ENCODE results near the gene YWHAG. TPM values are rescaled to one million over a fixed set of nuclear protein-coding genes. Genes with fewer than 3 reads are reported as not detected.
"Not testable (repeated sequence)": the region's sequence is repeated elsewhere in the genome, so short reads cannot be mapped to it uniquely, and the experiment has no call there.

YWHAG gene
- total RNA-seq, 1 experiment from 2014 or later = 63.4 TPM

DNA sequence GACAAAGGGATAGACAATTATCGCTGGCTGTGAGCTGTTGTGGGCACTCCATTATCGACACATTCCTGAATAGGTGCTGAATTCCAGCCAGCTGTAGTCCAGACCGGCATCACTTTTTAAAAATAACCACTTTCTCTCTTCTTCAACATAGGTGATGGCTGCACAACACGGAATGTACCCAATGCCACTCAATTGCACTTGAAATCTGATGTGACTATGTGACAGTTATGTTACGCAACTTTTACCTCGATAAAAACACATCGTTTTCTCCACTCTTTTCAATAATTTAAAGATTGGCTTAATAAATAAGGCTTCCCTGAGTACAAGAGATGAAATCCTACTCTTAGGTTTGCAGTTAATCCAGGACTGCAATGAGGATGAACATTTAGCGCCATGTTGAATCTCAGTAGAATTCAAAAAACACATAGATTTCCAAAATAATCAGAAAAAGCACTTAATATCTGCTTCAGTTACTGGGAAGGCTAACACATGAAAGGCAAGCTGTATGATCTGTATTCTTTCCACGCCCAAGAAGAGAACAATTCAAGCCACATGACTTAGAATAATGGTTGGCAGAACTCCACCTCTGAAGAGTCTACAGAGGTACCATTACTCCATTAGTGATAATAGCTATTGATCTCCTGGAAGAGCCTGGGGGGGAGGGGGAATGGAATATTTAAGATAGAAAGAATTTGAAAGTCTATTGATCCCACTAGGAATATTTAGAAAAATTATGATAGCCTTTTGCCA is 3.6 kb downstream of the YWHAG start:
- in situ Hi-C loops (cut with HindIII; ENCODE audit: low pct_unique_long_range_greater_than_20kb, low sequenced_read_pairs) = no loop called here
- DNase-seq (ENCODE audit: low read depth) = no peak

DNA sequence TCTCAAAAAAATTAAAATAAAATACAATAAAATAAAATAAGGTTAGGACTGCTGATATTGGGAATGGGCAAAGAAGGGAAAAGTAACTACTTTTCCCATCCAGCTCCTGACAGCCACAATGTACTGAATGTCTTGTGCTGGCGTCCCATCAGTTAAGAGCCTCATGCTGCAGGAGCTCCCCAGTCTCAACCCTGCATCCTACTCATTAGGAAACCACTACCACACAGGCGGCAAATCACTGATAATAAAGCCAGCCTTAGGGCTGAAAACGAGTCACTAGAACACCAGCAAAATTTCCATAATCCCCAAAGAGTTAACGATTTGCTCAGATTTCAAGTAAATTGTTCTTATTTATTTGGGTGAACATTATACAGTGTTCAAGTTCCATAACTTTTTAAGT is 4.3 kb downstream of the YWHAG start:
- DNase-seq (ENCODE audit: low read depth) = no peak
- in situ Hi-C loops (cut with HindIII; ENCODE audit: low pct_unique_long_range_greater_than_20kb, low sequenced_read_pairs) = no loop called here

DNA sequence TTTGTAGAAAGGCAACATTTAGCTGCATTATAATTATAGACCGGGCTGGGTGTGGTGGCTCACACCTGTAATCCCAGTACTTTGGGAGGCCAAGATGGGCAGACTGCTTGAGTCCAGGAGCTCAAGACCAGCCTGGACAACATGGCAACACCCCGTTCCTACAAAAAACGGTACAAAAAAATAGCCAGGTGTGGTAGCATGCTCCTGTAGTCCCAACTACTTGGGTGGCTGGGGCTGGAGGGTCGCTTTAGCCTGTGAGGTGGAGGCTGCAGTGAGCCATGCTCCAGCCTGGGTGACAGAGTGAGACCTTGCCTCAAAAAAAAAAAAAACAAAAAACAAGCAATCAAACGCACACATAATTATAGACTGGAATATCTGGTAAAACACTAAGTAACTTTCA is 5.0 kb downstream of the YWHAG start:
- no peak for DNase-seq (ENCODE audit: low read depth)
- in situ Hi-C loops (cut with HindIII; ENCODE audit: low pct_unique_long_range_greater_than_20kb, low sequenced_read_pairs) = no loop called here

DNA sequence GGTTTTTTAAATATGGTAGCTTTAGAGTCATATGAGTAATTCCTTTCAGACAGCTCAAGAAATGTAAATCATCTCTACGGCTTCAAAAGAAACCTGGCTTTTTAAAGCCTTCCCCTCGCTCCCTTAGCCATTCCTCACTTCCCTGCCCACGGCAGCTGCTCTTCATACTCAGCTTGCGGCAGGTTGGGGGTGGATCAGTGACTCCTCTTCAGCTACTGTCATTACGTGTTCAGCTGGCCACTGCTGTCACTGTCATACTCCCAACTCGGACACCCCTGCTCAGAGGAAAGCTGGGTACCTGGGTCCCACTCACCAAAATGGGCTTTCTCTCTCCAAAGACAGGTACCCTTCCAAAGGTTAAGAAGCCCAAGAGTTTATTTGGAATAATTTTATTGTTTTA is 6.6 kb downstream of the YWHAG start:
- DNase-seq (ENCODE audit: low read depth) = no peak
- in situ Hi-C loops (cut with HindIII; ENCODE audit: low pct_unique_long_range_greater_than_20kb, low sequenced_read_pairs) = no loop called here

DNA sequence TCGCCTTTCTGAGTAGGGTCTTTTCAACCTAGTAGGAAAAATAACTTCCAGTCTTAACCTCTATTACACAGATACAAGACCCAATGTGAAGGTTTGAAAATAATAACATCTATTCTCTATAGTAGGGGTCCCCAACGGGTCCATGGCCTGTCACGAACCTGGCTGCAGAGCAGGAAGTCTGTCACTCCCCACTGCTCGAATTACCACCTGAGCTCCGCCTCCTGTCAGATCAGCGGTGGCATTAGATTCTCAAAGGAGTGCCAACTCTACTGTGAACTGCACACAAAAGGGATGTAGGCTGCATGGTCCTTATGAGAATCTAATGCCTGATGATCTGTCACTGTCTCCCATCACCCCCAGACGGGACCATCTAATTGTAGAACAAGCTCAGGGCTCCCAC is 7.4 kb downstream of the YWHAG start:
- in situ Hi-C loops (cut with HindIII; ENCODE audit: low pct_unique_long_range_greater_than_20kb, low sequenced_read_pairs) = no loop called here
- DNase-seq (ENCODE audit: low read depth) = no peak

DNA sequence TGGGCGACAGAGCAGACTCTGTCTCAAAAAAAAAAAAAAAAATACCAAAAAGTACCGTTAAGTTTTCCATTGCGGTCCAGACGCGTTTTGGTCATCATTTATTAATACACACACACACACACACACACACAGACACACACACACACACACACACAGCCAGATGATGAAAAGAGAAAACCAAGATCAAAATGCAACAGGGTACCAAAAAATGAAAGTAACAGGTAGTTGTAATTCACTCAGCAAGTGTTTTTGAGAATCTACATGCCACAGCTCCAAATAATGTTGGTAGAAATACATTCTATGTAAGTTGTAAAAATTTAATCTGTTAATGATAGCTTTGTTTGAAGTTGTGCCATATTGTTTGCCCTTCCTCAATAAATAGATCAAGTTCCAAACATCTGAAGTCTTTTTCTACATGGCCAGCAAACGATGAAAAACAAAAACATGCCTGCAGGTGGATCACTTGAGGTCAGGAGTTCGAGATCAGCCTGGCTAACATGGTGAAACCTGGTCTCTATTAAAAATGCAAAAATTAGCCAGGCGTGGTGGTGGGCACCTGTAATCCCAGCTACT is 9.4 kb downstream of the YWHAG start:
- no peak for DNase-seq (ENCODE audit: low read depth)
- in situ Hi-C loops (cut with HindIII; ENCODE audit: low pct_unique_long_range_greater_than_20kb, low sequenced_read_pairs) = no loop called here

DNA sequence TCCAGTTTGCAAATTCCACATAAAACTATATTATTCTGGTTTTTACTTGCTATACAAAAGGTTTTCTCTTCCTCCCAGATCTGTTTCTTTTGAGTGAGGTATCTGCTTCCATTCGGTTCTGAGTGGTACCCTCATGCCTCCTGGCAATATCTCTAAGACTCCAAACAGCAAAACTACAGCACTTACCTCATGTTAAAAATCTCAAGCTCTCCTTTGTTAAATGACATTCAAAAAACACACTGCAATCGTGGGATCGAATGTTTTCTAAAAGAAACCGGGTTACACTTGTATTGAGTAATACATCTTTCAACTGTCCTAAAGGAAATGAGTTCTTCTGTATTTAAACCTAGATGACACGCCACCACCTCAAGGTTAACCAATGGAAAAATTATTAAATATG is 11.1 kb downstream of the YWHAG start:
- in situ Hi-C loops (cut with HindIII; ENCODE audit: low pct_unique_long_range_greater_than_20kb, low sequenced_read_pairs) = no loop called here
- DNase-seq (ENCODE audit: low read depth) = no peak

DNA sequence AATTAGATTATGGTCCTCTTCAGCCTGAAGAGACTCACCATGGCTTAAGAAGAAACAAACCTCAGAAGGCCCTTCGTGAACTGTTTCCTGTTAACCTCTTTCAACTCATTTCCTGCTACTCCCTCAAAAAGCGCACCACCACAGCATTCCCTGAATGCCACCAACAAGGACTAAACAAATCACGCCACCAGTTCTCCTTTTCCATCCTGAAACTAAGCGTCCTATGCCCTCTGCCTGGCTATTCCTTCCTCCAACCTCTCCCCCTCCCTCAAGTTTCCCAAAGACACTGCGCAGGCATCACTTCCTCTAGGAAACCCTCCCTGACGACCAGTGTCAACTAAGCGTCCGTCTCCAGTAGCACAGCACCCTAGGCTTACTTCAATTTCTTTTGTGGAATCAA is 12.0 kb downstream of the YWHAG start:
- DNase-seq (ENCODE audit: low read depth) = no peak
- in situ Hi-C loops (cut with HindIII; ENCODE audit: low pct_unique_long_range_greater_than_20kb, low sequenced_read_pairs) = no loop called here

DNA sequence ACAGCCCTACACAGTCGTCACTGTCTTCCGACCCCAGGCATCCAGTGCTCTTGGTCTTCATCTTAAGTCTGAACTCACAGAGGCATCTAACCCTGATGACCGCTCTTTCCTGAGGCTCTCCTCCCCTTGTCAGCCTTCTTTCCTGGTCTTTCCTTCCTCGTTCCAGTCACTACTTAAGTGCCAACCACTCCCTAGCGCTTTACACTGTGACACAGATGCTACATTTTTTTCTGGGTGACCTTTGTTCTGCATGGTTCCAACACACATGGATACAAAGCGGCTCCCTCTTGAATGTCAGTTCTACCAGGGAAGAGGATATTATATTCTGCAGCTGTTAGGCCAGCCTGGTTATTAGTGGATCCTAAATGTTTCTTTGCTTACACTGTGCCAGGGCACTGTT is 12.7 kb downstream of the YWHAG start:
- in situ Hi-C loops (cut with HindIII; ENCODE audit: low pct_unique_long_range_greater_than_20kb, low sequenced_read_pairs) = no loop called here

DNA sequence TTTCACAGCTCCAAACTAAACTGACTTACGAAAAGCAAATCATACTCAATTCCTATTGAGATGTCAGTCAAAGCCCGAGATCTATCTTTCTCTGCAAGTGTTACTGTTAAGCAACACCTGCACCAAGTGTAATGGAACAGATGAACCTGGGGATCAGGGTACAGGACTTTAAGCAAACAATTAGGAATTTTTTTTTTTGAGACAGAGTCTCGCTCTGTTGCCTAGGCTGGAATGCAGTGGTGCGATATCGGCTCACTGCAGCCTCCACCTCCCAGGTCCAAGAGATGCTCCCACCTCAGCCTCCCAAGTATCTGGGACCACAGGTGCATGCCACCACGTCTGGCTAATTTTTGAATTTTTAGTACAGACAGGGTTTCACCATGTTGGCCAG is 14.9 kb downstream of the YWHAG start:
- in situ Hi-C loops (cut with HindIII; ENCODE audit: low pct_unique_long_range_greater_than_20kb, low sequenced_read_pairs) = no loop called here
- no peak for DNase-seq (ENCODE audit: low read depth)

More for the DNA sequence above, 12.7 kb downstream of the YWHAG start:
- no peak for DNase-seq (ENCODE audit: low read depth)

DNA sequence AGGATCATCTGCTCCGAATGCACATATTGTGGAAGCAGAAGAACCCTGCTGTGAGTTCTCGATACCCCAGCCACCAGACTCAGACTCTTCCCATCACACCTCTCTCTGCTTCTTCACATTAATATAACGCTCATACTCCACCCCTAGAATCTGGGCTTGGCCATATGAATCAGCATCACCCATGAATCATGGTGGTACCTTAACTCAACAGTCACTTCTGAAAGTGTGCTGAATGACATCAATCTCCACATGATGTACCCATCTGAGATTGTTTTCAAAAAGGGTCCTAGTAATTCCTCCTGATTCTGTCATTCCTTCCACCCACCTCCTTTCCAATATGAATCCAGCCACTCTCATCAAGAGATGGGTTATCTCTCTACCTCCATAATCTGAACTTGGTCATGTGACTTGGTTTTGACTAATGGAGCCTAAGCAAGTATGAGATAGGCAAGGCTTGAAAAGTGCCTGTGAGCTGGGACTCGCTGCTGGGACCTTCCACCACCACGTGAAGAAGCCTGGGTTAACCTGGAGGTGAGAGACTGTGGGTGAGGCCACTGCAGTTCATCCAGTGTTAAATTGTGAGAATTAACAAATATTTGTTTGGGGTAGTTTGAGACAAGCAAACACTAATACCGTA is 15.4 kb downstream of the YWHAG start:
- DNase-seq (ENCODE audit: low read depth) = no peak
- in situ Hi-C loops (cut with HindIII; ENCODE audit: low pct_unique_long_range_greater_than_20kb, low sequenced_read_pairs) = no loop called here

DNA sequence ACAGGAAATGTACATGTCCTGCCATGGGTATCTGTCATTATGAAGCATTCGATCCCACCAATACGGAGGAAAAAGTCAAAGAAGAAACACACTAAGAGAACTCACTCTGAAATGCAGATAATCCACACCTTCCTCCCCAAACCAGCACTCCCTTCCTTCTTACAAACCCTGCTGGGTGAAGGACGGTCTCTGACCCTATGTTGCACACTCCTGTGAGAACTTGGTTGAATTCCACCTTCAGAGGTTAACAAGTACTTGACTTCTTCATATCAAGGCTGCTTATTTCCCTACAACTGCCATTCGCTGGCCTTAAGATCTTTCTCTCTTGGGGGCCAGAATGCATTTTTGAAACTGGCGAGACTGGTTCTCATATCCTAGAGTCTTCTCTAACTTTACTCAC is 16.6 kb downstream of the YWHAG start:
- DNase-seq (ENCODE audit: low read depth) = no peak
- in situ Hi-C loops (cut with HindIII; ENCODE audit: low pct_unique_long_range_greater_than_20kb, low sequenced_read_pairs) = no loop called here

DNA sequence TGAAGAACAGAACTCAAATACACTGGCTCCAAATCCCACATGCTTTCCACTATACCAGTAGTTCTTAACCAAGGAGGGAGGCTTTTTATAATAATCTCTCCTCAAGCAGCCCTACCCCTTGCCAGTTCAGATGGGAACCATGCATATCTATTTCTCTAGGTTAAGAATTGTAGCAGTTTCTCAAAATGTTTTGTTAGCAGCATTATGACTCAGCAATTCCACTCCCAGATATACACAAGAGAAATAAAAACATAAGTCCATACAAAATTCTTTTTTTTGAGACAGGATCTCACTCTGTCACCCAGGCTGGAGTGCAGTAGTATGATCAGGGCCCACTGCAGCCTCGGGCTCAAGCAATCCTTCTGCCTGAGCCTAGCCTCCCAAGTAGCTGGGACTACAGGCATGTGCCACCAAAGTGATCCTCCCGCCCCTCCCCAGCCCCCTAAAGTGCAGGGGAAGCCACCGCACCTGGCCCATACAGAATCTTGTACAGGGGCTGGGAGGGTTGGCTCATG is 18.1 kb downstream of the YWHAG start:
- DNase-seq (ENCODE audit: low read depth) = peak; percentile 74
- in situ Hi-C loops (cut with HindIII; ENCODE audit: low pct_unique_long_range_greater_than_20kb, low sequenced_read_pairs) = no loop called here

DNA sequence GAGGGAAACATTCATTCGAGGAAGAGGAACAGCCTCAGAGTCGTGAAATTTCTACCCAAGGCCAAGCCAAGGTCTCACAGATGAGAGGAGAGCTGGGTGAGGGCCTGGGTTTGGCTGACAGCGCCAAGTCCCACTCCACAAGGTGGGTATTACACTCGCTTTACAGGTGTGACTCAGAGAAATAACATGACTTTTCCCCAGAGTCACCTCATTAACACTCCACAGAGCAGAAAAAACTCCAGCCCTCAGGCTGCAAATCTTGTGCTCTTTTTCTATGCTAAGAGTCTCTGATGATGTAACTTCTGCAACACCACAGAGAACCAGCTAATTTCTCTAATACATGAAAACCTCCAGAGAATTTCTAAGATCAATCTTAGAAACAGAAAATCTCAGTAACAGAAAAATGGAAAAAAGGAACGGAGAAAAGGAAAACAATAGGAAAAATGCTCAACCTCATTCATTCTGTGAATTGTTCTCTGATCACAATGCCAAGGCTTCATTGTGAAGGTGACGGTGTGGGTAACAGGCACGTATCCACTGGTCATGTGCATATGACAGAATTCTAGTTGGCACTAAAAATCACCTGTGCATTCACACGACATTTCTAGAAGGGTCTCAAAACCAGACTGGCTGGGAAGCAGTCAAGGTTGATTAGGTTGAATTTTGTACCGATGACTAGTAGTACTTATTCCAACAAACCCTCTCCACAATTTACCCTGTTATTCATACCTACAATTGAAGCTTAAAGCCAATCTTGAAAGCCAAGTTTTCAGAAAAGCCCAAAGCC is 20.3 kb downstream of the YWHAG start:
- DNase-seq (ENCODE audit: low read depth) = peak; percentile 86
- in situ Hi-C loops (cut with HindIII; ENCODE audit: low pct_unique_long_range_greater_than_20kb, low sequenced_read_pairs) = no loop called here

DNA sequence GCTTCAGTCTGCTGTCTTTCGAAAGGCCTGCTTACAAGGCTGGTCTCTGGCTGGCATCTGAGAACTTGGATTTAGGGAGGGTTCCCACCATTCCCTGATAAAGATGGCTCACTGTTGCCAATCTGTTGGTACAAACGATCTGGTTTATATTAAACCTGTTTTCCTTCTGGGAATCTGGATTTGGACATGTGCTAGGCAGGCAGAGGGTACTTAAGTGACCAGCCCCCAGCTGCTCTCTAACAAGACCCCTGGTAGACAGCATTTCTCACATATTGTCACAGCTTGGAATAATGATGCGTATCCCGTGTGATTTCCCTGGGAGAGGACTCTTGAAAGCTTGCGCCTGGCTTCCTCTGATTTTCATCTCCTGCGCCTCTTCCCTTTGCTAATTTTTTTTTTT is 21.6 kb downstream of the YWHAG start:
- in situ Hi-C loops (cut with HindIII; ENCODE audit: low pct_unique_long_range_greater_than_20kb, low sequenced_read_pairs) = no loop called here
- DNase-seq (ENCODE audit: low read depth) = no peak

DNA sequence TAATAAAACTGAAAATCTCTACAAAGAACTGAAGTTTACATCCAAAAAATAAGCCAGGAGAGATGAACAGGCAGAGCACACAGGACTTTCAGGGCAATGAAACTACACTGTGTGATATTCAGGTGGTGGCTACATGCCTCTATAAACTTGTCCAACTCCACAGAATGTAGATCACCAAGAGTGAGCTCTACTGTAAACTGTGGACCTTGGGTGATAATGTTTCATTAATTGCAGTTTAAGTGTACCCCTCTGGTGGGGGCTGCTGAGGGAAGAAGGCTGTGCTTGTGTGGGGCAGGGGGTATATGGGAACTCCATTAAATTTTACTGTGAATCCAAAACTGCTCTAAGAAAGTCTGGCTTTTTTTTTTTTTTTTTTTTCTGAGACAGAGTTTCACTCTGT is 22.7 kb downstream of the YWHAG start:
- in situ Hi-C loops (cut with HindIII; ENCODE audit: low pct_unique_long_range_greater_than_20kb, low sequenced_read_pairs) = no loop called here

DNA sequence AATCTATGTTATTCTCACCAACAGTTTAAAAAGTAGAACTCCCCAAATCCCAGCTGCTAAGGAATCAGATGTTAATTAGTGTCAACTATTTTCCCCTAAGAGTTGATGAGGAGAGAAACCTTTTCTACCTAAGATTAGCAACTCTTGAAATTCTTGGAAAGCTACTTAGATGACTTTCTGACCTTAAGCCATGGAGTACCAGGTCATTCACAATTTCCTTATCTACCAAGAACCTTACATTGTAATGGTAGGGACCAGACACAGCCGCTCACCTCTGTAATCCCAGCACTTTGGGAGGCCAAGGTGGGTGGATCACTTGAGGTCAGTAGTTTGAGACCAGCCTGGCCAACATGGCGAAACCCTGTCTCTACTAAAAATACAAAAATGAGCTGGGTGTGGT is 23.4 kb downstream of the YWHAG start:
- DNase-seq (ENCODE audit: low read depth); in situ Hi-C loops (cut with HindIII; ENCODE audit: low pct_unique_long_range_greater_than_20kb, low sequenced_read_pairs): not testable (repeated sequence)

More for the DNA sequence above, 22.7 kb downstream of the YWHAG start:
- DNase-seq (ENCODE audit: low read depth) = no peak

DNA sequence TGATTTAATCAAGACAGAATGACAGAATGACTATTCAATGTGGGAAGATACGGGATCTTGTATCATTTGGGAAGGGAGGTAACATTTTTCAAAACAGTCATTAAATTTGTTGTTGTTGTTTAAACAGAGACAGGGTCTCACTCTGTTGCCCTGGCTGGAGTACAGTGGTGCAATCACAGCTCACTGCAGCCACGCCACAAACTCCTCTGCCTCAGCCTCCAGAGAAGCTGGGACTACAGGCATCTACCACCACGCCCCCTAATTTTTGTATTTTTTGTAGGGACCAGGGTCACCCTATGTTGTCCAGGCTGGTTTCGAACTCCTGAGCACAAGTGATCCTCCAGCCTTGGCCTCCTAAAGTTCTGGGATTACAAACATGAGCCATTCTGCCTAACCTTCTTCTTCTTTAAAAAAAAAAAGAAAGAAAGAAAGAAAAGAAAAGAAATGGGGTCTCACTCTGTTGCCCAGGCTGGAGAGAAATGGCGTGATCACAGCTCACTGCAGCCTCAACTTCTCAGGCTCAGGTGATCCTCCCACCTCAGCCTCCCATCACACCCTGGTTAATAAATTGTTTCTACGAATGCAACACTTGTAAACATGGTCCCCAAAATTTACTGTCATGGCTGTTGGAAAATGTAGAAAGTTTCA is 24.3 kb downstream of the YWHAG start:
- in situ Hi-C loops (cut with HindIII; ENCODE audit: low pct_unique_long_range_greater_than_20kb, low sequenced_read_pairs) = no loop called here
- DNase-seq (ENCODE audit: low read depth) = no peak

All from Caki2 (cell line).